Neural cell (in vitro differentiated cells): ENCODE results near the gene CTBP2. TPM values are rescaled to one million over a fixed set of nuclear protein-coding genes. Genes with fewer than 3 reads are reported as not detected.

Experiments used
- H2AFZ ChIP-seq: fragments of 200-600, 300-800 bp; sonication (generic), shearing (Covaris generic); 2 replicates; pipeline ENCODE4 v1.6.0; 2014; ENCODE audit warnings: low read depth, mild to moderate bottlenecking, antibody characterized with exemption, low read length, moderate library complexity
- H3F3A ChIP-seq: fragments of 200-600 bp; shearing (Covaris generic); 2 replicates; pipeline ENCODE4 v1.6.1; 2016; ENCODE audit warnings: mild to moderate bottlenecking, moderate library complexity, mixed read lengths, antibody characterized with exemption, low read length; ENCODE audit not compliant: insufficient read depth, poor library complexity, severe bottlenecking
- H3K27ac ChIP-seq: fragments of 200-600, 300-800 bp; sonication (generic), shearing (Covaris generic); 2 replicates; pipeline ENCODE4 v1.5.1; 2014; ENCODE audit warnings: mild to moderate bottlenecking, low read length, moderate library complexity
- H3K27me3 ChIP-seq: fragments of 300-800, 200-600 bp; sonication (generic), shearing (Covaris generic); 2 replicates; pipeline ENCODE4 v1.6.0; 2014; ENCODE audit warnings: mild to moderate bottlenecking, low read depth, low read length, moderate library complexity; ENCODE audit not compliant: insufficient read depth
- H3K36me3 ChIP-seq: fragments of 300-800, 200-600 bp; sonication (generic), shearing (Covaris generic); 2 replicates; pipeline ENCODE4 v1.5.1; 2014; ENCODE audit warnings: mild to moderate bottlenecking, antibody characterized with exemption, low read length, moderate library complexity; ENCODE audit not compliant: insufficient read depth
- H3K4me2 ChIP-seq: fragments of 300-800, 200-600 bp; sonication (generic), shearing (Covaris generic); 2 replicates; pipeline ENCODE4 v1.6.0; 2014; ENCODE audit warnings: mild to moderate bottlenecking, low read length
- H3K4me3 ChIP-seq: fragments of 300-800, 200-600 bp; sonication (generic), shearing (Covaris generic); 2 replicates; pipeline ENCODE4 v1.5.1; 2014; ENCODE audit warnings: mild to moderate bottlenecking, low read length, moderate library complexity
- H3K79me2 ChIP-seq: fragments of 200-600 bp; shearing (Covaris generic); replicated peaks from 2 replicates; pipeline ENCODE4 v1.6.0; 2014; ENCODE audit warnings: mild to moderate bottlenecking, low read length, moderate library complexity; ENCODE audit not compliant: insufficient read depth
- H3K9ac ChIP-seq: fragments of 300-800, 200-600 bp; sonication (generic), shearing (Covaris generic); 2 replicates; pipeline ENCODE4 v1.6.1; 2016; ENCODE audit warnings: mild to moderate bottlenecking, low read length, mixed read lengths
- H3K9me2 ChIP-seq: fragments of 200-600 bp; shearing (Covaris generic); 2 replicates; pipeline ENCODE4 v1.6.1; 2016; ENCODE audit warnings: mild to moderate bottlenecking, low read length, mixed read lengths; ENCODE audit not compliant: insufficient read depth
- H3K9me3 ChIP-seq: fragments of 200-600, 300-800 bp; sonication (generic), shearing (Covaris generic); 2 replicates; pipeline ENCODE4 v1.6.1; 2016; ENCODE audit warnings: mild to moderate bottlenecking, mixed run types, low read length, moderate library complexity, mixed read lengths
- H4K20me1 ChIP-seq: fragments of 200-600 bp; shearing (Covaris generic); 2 replicates; pipeline ENCODE4 v1.6.1; 2016; ENCODE audit warnings: mild to moderate bottlenecking, mixed run types; ENCODE audit not compliant: insufficient read depth
- CTCF ChIP-seq: fragments of 450-650 bp; IDR thresholded peaks from 2 replicates; pipeline ENCODE4 v1.5.1; 2014; ENCODE audit warnings: antibody characterized with exemption, mild to moderate bottlenecking, moderate library complexity; ENCODE audit not compliant: poor library complexity, severe bottlenecking
- EP300 ChIP-seq: fragments of 450-650 bp; conservative IDR thresholded peaks from 2 replicates; pipeline ENCODE4 v1.6.1; 2014; ENCODE audit warnings: antibody characterized with exemption, mild to moderate bottlenecking, moderate library complexity; ENCODE audit not compliant: poor library complexity, severe bottlenecking
- EZH2 ChIP-seq: fragments of 200-600, 300-800 bp; shearing (Covaris generic), sonication (generic); IDR thresholded peaks from 2 replicates; pipeline ENCODE4 v1.6.1; 2014; ENCODE audit warnings: antibody characterized with exemption, low read length, borderline replicate concordance, mild to moderate bottlenecking; ENCODE audit not compliant: insufficient read depth, poor library complexity, severe bottlenecking
- MXI1 ChIP-seq: fragments of 450-650 bp; conservative IDR thresholded peaks from 2 replicates; pipeline ENCODE4 v1.6.1; 2014; ENCODE audit warnings: antibody characterized with exemption, mild to moderate bottlenecking; ENCODE audit not compliant: poor library complexity, severe bottlenecking
- POLR2AphosphoS5 ChIP-seq: IDR thresholded peaks from 2 replicates; pipeline ENCODE4 v1.6.1; 2012
- RAD21 ChIP-seq: fragments of 450-650 bp; conservative IDR thresholded peaks from 2 replicates; pipeline ENCODE4 v1.6.1; 2014; ENCODE audit warnings: antibody characterized with exemption, mild to moderate bottlenecking, moderate library complexity
- SMC3 ChIP-seq: fragments of 450-650 bp; conservative IDR thresholded peaks from 2 replicates; pipeline ENCODE4 v1.6.1; 2014; ENCODE audit warnings: antibody characterized with exemption, mild to moderate bottlenecking, moderate library complexity; ENCODE audit not compliant: poor library complexity
- TAF1 ChIP-seq: IDR thresholded peaks from 2 replicates; pipeline ENCODE4 v1.6.1; 2012; ENCODE audit warnings: low read depth
- polyA plus RNA-seq: library from polyadenylated mRNA; depleted of rRNA; stranded (reverse); fragments of >200 nt; gene quantifications from 2 replicates; pipeline ENCODE4 v1.2.3, GENCODE V29; 2014
- TF ChIP-seq, protein P1 (sequence below): IDR thresholded peaks from 2 replicates; pipeline ENCODE4 v1.6.1; 2012; ENCODE audit warnings: borderline replicate concordance

The CTBP2 gene
- polyA plus RNA-seq, 1 donor from 2014 or later: 59.5 TPM

DNA sequence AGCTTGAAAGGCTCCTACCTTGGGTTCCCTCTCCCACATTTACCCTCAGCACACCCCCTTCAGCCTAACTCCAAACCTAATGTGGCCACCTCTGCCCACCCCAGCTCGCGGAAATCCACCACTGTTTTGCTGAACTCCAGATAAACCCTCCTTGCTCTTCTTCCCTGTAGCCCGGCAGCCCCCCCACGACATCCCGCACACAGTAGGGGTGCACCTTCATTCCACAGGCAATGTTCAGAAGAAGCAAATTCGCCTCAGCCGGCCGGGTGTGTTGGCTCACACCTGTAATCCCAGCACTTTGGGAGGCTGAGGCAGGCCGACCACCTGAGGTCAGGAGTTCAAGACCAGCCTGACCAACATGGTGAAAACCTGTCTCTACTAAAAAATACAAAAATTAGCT is 17.4 kb downstream of the CTBP2 start:
- TF ChIP-seq MXI1 (no peak), EZH2 (no peak), SMC3 (no peak), POLR2AphosphoS5 (no peak), RAD21 (no peak), CTCF (no peak)
- TF ChIP-seq, protein P1, sequence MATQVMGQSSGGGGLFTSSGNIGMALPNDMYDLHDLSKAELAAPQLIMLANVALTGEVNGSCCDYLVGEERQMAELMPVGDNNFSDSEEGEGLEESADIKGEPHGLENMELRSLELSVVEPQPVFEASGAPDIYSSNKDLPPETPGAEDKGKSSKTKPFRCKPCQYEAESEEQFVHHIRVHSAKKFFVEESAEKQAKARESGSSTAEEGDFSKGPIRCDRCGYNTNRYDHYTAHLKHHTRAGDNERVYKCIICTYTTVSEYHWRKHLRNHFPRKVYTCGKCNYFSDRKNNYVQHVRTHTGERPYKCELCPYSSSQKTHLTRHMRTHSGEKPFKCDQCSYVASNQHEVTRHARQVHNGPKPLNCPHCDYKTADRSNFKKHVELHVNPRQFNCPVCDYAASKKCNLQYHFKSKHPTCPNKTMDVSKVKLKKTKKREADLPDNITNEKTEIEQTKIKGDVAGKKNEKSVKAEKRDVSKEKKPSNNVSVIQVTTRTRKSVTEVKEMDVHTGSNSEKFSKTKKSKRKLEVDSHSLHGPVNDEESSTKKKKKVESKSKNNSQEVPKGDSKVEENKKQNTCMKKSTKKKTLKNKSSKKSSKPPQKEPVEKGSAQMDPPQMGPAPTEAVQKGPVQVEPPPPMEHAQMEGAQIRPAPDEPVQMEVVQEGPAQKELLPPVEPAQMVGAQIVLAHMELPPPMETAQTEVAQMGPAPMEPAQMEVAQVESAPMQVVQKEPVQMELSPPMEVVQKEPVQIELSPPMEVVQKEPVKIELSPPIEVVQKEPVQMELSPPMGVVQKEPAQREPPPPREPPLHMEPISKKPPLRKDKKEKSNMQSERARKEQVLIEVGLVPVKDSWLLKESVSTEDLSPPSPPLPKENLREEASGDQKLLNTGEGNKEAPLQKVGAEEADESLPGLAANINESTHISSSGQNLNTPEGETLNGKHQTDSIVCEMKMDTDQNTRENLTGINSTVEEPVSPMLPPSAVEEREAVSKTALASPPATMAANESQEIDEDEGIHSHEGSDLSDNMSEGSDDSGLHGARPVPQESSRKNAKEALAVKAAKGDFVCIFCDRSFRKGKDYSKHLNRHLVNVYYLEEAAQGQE: no peak
- H3F3A ChIP-seq: no peaks in the 10 kb centered on the region
- no peaks in the 10 kb centered on the region for H3K36me3 ChIP-seq
- no peak overlapping the region for H3K27ac ChIP-seq
- no peaks in the 10 kb centered on the region for H4K20me1 ChIP-seq
- no peaks in the 10 kb centered on the region for H3K27me3 ChIP-seq
- H3K9ac ChIP-seq: no peak overlapping the region
- H3K9me3 ChIP-seq: no peaks in the 10 kb centered on the region
- no peak overlapping the region for H3K4me3 ChIP-seq
- no peaks in the 10 kb centered on the region for H3K9me2 ChIP-seq
- no peak overlapping the region for H2AFZ ChIP-seq
- peaks cover 85% of the 10 kb centered on the region for H3K79me2 ChIP-seq
- H3K4me2 ChIP-seq: no peak overlapping the region

GRCh38 chr10:125141860-125142484 is 18.4 kb downstream of the CTBP2 start:
- Histone ChIP-seq H3K4me3 (no peak overlapping the region), H3K9ac (no peak overlapping the region), H2AFZ (no peak overlapping the region), H3K36me3 (no peaks in the 10 kb centered on the region), H3K9me2 (no peaks in the 10 kb centered on the region), H3K27me3 (no peaks in the 10 kb centered on the region), H4K20me1 (no peaks in the 10 kb centered on the region), H3K27ac (no peak overlapping the region), H3K79me2 (peaks cover 85% of the 10 kb centered on the region), H3F3A (no peaks in the 10 kb centered on the region), H3K4me2 (no peak overlapping the region), H3K9me3 (no peaks in the 10 kb centered on the region)
- no peak for TF ChIP-seq SMC3
- TF ChIP-seq RAD21: no peak
- TF ChIP-seq, protein P1: no peak
- no peak for TF ChIP-seq MXI1
- TF ChIP-seq TAF1: no peak
- TF ChIP-seq CTCF: no peak
- TF ChIP-seq POLR2AphosphoS5: no peak
- no peak for TF ChIP-seq EZH2
- TF ChIP-seq EP300: no peak
